GM21786 (cell line): ENCODE data around the gene PSME3IP1.
"Not testable (repeated sequence)": the region's sequence is repeated elsewhere in the genome, so short reads cannot be mapped to it uniquely, and the experiment has no call there.

Experiments used
- ATAC-seq: cut with Tn5 transposase; IDR thresholded peaks from one replicate; pipeline ENCODE4 v1.9.1; 2021; ENCODE audit not compliant: unreplicated experiment

Gene PSME3IP1

GRCh38 chr16:57127037-57127763 lies 58.6 kb downstream of the PSME3IP1 start:
- ATAC-seq = peak; percentile 70

GRCh38 chr16:57126411-57126810 lies 59.4 kb downstream of the PSME3IP1 start:
- ATAC-seq = no peak

GRCh38 chr16:57125969-57126368 lies 59.9 kb downstream of the PSME3IP1 start:
- no peak for ATAC-seq

DNA sequence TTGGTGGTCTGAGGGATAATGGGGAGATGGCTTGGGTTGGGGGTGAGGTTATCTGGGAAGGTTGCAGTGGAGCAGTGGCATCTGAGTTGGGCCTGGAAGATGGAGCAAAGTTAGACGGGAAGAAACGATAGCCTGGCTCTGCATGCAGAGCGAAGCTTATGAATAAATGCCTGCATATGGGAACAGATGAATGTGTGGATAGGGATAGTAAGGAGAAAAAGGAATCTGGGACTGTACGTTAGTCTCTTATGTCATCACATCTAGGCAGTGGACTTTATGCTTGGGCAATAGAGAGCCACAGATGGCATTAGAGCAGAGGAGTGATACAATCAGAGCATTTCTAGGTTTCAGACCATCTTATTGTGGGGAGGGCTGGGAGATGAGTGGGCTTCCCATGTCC lies 60.5 kb downstream of the PSME3IP1 start:
- no peak for ATAC-seq

- no peak for ATAC-seq
These were observed 61.7 kb downstream of the PSME3IP1 start for GRCh38 chr16:57123974-57124674.

DNA sequence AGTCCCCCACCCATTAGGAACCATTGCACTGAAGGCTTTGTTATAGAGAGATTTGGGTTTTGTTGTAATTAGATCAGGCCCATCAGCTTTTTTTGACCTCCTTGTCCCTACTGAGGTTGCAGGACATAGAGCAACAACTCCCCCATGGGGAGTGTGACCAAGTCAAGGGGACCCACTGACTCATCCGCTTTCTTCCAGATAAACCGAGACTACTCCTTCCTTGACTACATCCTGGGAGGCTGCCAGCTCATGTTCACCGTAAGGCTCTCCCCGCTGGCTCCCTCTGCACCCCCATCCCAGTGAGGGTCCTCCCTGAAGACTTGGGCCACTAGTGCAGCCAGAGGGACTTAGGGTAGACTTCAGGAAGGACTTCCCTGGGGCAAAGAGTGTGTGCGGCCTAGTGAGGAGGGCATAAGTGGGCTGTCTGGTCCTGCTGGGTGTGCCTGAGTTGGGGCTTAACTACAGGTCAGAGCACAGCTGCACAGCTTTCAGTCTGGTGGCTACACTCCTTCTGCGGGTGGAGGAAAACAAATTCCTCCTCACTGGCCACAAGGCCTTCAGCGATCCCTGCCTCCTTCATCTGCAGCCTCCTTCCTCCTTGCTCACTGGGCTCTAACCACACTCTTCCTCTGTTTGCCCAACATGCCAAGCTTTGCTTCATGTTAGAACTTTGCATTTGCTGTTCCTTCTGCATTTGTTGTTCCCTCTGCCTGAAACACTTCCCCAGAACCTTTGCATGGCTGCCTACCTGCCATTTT lies 62.4 kb downstream of the PSME3IP1 start:
- no peak for ATAC-seq

DNA sequence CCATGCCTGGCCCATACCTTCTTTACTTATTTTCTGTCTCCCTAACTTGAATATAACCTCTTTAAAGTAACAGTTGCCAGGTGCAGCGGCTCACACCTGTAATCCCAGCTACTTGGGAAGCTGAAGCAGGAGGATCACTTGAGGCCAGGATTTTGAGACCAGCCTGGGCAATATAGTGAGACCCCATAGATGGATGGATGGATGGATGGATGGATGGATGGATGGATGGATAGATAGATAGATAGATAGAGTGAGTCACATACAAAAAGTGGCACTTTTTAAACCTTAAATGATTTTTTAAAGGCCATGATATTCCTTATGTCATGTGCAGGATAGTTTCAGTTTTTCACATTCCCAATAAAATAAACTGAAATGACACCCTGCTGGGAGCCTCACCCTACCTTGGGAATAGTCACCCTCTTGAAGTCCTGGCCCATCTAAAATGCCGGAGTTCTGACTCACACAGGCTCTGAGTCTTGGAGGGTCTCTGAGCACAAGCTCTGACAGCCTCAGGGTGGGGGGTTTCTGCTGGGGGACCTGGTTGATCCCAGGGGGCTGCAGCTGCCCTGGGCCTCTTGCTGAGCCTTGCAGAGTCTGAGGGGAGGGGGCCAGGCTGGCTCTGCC lies 67.3 kb downstream of the PSME3IP1 start:
- ATAC-seq = no peak

GRCh38 chr16:57115514-57116182 lies 70.2 kb downstream of the PSME3IP1 start:
- ATAC-seq = no peak

- ATAC-seq = no peak
These were observed 70.7 kb downstream of the PSME3IP1 start for GRCh38 chr16:57115168-57115513.

- ATAC-seq = no peak
These were observed 72.2 kb downstream of the PSME3IP1 start for GRCh38 chr16:57113664-57114063.

GRCh38 chr16:57113042-57113453 lies 72.8 kb downstream of the PSME3IP1 start:
- no peak for ATAC-seq

DNA sequence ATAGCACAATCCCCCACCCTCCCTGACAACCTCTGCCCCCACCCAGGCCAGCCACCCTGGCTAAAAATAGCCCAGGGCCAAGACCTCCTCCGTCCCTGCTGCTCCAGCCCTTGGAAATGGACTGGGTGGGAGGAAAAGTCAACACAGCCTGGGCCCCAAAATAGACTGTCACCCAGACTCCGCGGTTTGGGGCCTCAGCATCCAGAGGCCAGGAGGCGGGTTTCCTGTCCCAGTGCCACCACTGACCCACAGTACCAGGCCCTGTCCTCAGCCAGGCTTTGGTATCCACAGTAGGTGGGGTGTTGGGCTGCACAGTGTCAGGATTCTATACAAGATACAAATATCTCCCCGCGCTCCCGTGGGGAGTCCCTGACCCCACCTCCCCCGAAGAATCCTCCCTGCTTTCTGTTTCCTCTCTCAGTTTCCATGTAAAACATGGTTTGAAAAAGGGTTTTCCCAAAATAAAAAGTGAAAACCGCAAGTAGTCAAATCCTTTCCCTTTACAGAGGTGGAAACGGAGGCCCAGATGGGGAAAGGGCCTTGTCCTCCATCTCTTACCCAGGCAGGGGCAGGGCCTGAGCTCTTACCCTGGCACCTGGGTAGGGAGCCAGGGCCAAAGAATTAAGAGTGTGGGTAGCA lies 73.3 kb downstream of the PSME3IP1 start:
- no peak for ATAC-seq

DNA sequence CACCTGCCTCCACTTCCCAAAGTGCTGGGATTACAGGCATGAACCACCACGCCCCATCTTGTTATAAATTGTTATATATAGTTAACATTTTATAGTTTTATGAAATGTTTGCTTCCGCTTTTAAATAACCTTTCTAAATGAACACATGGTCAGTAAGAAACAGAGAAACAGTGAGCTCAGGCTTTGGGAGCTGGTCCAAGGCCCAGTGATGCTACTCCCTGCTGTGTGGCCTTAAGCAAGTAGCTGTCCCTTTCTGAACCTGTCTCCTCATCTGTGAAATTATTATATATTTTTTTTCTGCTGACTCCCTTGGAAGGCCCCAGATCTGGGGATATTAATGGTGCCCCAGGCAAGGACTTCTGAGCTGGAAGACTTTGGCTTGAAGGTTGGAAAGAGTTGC lies 74.4 kb downstream of the PSME3IP1 start:
- no peak for ATAC-seq

- ATAC-seq = no peak
These were observed 74.9 kb downstream of the PSME3IP1 start for GRCh38 chr16:57110937-57111336.

DNA sequence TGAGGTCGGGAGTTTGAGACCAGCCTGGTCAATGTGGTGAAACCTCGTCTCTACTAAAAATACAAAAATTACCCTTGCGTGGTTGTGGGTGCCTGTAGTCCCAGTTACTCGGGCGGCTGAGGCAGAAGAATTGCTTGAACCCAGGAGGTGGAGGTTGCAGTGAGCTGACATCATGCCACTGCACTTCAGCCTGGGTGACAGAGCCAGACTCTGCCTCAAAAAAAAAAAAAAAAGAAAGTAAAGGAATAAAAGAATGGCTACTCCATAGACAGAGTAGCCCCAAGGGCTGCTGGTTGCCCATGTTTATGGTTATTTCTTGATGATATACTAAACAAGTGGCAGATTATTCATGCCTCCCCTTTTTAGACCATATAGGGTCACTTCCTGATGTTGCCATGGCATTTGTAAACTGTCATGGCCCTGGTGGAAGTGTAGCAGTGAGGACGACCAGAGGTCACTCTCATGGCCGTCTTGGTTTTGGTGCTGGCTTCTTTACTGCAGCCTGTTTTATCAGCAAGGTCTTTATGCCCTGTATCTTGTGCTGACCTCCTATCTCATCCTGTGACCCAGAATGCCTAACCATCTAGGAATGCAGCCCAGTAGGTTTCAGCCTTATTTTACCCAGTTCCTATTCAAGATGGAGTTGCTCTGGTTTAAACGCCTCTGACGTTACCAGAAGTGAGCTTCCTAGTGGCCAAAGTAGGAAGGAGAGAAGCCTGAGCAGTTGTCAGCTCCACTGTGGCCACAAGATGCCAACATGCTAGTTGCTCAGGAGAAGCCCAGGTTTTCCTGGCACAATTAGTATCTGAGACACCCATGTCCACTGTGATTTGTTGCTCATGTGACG lies 76.4 kb downstream of the PSME3IP1 start:
- not testable (repeated sequence) for ATAC-seq

DNA sequence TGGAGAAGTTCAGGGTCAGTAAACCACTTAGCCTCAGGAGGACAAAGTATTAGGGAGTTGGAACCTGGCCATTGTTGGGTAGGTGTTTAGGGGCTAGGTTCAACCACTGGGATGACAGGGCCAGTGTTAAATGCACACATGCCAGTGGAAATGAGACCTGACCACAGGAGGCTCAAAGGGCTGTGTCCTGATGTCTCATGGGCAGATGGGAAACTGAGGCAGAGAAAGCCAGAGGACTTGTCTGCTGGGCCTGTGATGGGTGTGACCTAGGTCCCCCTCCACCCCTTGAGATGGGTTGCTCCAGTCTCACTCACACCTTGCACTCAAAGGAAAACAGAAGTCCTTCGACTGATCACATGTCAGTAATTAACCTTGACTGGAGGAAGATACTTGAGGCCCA lies 77.4 kb downstream of the PSME3IP1 start:
- ATAC-seq = no peak

DNA sequence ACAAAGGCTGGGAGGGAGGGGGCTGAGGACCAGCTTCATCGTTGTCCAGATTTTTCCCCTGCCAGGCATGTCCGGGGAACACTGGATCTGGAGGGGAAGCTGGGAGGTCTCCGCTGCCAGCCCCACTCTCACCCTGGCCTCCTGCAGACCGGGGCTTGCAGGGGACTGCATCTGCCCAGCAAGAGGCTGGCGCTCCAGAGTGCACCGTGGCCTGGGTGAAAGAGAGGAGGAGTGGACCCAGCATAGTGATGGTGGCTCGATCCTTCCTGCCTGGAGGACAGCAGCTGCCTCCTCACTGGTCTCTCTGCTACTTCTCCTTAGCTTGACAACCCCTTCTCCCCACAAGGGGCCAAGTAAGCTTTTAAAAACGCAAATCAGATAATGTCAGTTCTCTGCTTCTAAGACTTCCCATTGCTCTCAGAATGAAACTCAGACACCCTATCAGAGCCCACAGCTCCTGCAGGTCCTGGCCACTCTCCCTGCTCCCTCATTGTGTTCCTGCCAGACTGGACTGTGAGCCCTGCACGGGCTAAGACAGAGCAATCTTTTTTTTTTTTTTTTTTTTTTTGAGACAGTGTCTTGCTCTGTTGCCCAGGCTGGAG lies 78.4 kb downstream of the PSME3IP1 start:
- ATAC-seq = no peak

- ATAC-seq = no peak
These were observed 79.1 kb downstream of the PSME3IP1 start for GRCh38 chr16:57106767-57107166.

DNA sequence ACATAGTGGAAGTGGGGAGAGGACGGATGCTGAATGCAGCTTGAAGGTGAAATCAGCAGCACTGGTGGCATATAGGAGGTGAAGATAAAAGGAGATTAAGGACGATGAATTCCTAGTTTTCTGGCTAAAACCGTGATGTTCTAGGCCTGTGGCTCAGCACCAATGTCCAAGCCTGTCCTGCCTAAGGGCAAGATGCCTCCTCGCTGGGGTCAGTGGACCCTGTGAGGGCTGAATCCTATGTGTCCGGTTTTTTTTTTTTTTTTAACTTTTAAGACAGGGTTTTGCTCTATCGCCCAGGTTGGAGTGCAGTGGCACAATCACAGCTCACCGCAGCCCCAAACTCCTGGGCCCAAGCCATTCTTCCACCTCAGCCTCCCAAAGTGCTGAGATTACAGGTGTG lies 80.7 kb downstream of the PSME3IP1 start:
- no peak for ATAC-seq
